Measurements from ENCODE around the gene FBLN2. TPM values are rescaled to one million over a fixed set of nuclear protein-coding genes. Genes with fewer than 3 reads are reported as not detected.
A peak's percentile ranks its signal among the peaks of the same experiment; 100 is the strongest.

FBLN2 gene
- total RNA-seq, 4 donors from 2014 or later = 85.9 to 187 (median 117) TPM

DNA sequence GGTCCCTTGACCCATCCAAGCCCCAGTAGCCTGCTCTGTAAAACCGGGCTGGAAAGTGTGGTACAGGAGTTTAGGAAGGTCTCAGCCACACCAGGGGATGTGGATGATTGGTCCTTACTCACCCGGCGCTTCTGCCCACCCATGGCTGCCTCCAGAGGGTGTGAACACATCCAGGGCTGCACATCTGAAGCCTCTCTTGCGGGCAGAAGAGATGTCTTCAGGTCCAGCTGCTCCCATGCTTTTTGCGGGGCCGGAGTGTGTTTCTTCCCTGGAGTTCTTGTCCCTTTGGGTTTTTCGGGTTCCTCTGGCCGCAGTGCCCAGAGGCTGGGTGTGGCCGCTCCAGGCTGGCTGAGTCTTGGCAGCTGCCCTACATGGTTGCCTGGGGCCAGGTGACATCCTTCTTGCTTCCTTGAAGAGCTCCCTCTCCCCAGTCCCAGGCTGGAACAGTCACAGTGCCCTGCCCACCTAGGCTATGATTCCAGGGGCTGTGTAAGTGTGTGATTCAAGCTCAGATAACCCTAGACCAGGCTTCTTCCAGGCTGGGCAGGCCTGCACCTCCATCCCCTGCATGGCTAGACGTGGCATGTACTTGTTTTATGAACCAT lies 34.9 kb upstream of the FBLN2 start:
- Histone ChIP-seq H3K27me3 (no peaks in the 10 kb centered on the region), H3K9me3 (no peaks in the 10 kb centered on the region), H3K4me3 (no peak overlapping the region), H3K4me1 (peaks cover 0 to 38% (median 25%) of the 10 kb centered on the region in 3 donors), H3K36me3 (no peaks in the 10 kb centered on the region), H3K27ac (peak overlapping the region in 2 of 4 donors; percentile 4 to 51)
- TF ChIP-seq CTCF (IDR thresholded peaks at IDR 0.05) (no peak), EP300 (IDR thresholded peaks at IDR 0.05) (no peak)
- 67% methylated on average over 3 of the region's 10 CpGs; no CpG with 5 or more reads in 1 of the 2 donors for WGBS, 2 donors (ENCODE audit: low coverage in 1 of 2)
- no peak for ATAC-seq

- TF ChIP-seq POLR2A (IDR thresholded peaks at IDR 0.05) (no peak), EP300 (IDR thresholded peaks at IDR 0.05) (no peak), CTCF (IDR thresholded peaks at IDR 0.05) (no peak), POLR2AphosphoS5 (IDR thresholded peaks at IDR 0.05) (no peak)
- H3K4me3 ChIP-seq = no peak overlapping the region
- H3K27ac ChIP-seq = peak overlapping the region in 1 of 4 donors; percentile 51
- no peak for ATAC-seq
- no peaks in the 10 kb centered on the region for H3K36me3 ChIP-seq
- no peaks in the 10 kb centered on the region for H3K27me3 ChIP-seq
- WGBS, 2 donors (ENCODE audit: low coverage in 1 of 2) = 82 to 91% methylated on average over 5 of the region's 6 CpGs
- peaks cover 0 to 43% (median 29%) of the 10 kb centered on the region in 3 donors for H3K4me1 ChIP-seq
- H3K9me3 ChIP-seq = no peaks in the 10 kb centered on the region
Observed at GRCh38 chr3:13514639-13515435, 34.1 kb upstream of the FBLN2 start.

- Histone ChIP-seq H3K36me3 (no peaks in the 10 kb centered on the region), H3K27me3 (no peaks in the 10 kb centered on the region), H3K4me1 (peaks cover 0 to 43% (median 29%) of the 10 kb centered on the region in 3 donors), H3K9me3 (no peaks in the 10 kb centered on the region), H3K4me3 (no peak overlapping the region), H3K27ac (peak overlapping the region in 3 of 4 donors; percentile 70 to 71 (median 70))
- TF ChIP-seq POLR2AphosphoS5 (IDR thresholded peaks at IDR 0.05) (no peak), POLR2A (IDR thresholded peaks at IDR 0.05) (no peak), EP300 (IDR thresholded peaks at IDR 0.05) (no peak)
- 80 to 96% methylated on average over 1 to 4 of the region's 26 CpGs for WGBS, 2 donors (ENCODE audit: low coverage in 1 of 2)
- ATAC-seq = peak; percentile 17
Observed at GRCh38 chr3:13515786-13516759, 32.9 kb upstream of the FBLN2 start.

GRCh38 chr3:13516760-13517135 lies 32.2 kb upstream of the FBLN2 start:
- no peak for ATAC-seq
- Histone ChIP-seq H3K9me3 (no peaks in the 10 kb centered on the region), H3K4me1 (peaks cover 0 to 43% (median 29%) of the 10 kb centered on the region in 3 donors), H3K4me3 (no peak overlapping the region), H3K36me3 (no peaks in the 10 kb centered on the region), H3K27ac (peak overlapping the region in 3 of 4 donors; percentile 70 to 71 (median 70)), H3K27me3 (no peaks in the 10 kb centered on the region)
- TF ChIP-seq POLR2AphosphoS5 (IDR thresholded peaks at IDR 0.05) (no peak), EP300 (IDR thresholded peaks at IDR 0.05) (no peak), POLR2A (IDR thresholded peaks at IDR 0.05) (no peak), CTCF (IDR thresholded peaks at IDR 0.05) (no peak)
- 60 to 80% methylated on average over 1 to 2 of the region's 9 CpGs for WGBS, 2 donors (ENCODE audit: low coverage in 1 of 2)

Measured in gastroesophageal sphincter (tissue), 4 donors.